Activated CD4-positive, alpha-beta T cell treated with anti-CD3 and anti-CD28 coated beads, Interleukin-2, amount 10 ng/mL, durations not matched to agents 24 days and 14 days (primary cell): ENCODE data around the gene FBXO7. TPM values are rescaled to one million over a fixed set of nuclear protein-coding genes. Genes with fewer than 3 reads are reported as not detected.

ENCODE experiments used
- DNase-seq: peaks from one replicate; pipeline ENCODE4 v3.0.0; 2022
- H3K27ac Mint-ChIP-seq: one replicate; pipeline ENCODE4 v1.8.0; 2022; ENCODE audit warnings: mild to moderate bottlenecking, mixed read lengths
- H3K27me3 Mint-ChIP-seq: one replicate; pipeline ENCODE4 v1.8.0; 2022; ENCODE audit warnings: mixed read lengths
- H3K36me3 Mint-ChIP-seq: one replicate; pipeline ENCODE4 v1.8.0; 2022; ENCODE audit warnings: low read depth, mild to moderate bottlenecking, mixed read lengths
- H3K4me1 Mint-ChIP-seq: one replicate; pipeline ENCODE4 v1.8.0; 2021; ENCODE audit warnings: mixed read lengths
- H3K4me3 Mint-ChIP-seq: one replicate; pipeline ENCODE4 v1.8.0; 2022; ENCODE audit warnings: mild to moderate bottlenecking, moderate library complexity, mixed read lengths
- H3K9me3 Mint-ChIP-seq: one replicate; pipeline ENCODE4 v1.8.0; 2021; ENCODE audit warnings: mixed read lengths
- intact Hi-C: fragments of 100-400 bp; cut with micrococcal nuclease; formaldehyde crosslinking; loops from one replicate; pipeline ENCODE4 v1.15.1; 2023
- total RNA-seq: library from RNA; stranded (reverse); gene quantifications from 2 replicates; pipeline ENCODE4 v1.2.3, GENCODE V29; 2022

FBXO7 gene
- total RNA-seq, 1 donor from 2014 or later: 95.6 TPM

DNA sequence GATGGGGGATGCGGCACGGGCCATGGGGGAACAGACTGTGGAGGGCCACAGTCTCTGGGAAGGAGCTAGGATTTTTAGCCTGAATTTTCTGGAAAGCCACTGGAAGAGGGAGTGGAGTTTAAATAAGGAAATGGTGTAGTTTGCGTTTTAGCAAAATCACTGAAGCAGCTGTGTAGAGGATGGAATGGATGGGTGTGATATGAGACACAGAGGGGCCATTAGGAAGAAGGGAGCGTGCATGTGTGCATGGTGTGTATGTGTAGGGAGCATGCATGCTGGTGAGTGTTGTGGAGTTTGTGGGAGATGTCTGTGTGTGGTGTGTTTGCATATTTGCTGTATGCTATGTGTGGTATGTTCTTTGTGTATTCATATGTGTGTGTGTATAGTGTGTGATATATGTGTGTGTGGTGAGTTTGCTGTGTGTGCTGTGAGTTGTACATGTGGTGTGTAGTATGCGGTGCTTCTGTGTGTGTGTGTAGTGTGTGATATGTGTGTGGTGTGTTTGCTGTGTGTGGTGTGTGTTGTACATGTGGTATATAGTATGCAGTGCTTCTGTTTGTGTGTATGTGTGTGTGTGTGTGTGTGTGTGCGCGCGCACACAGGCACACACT is 67.6 kb downstream of the FBXO7 start:
- Mint-ChIP-seq H3K9me3 (no peaks in the 10 kb centered on the region), H3K36me3 (no peaks in the 10 kb centered on the region), H3K27me3 (peaks cover 7% of the 10 kb centered on the region), H3K4me3 (no peak overlapping the region), H3K27ac (no peak overlapping the region), H3K4me1 (peaks cover 2% of the 10 kb centered on the region)
- intact Hi-C loops: no loop called here
- DNase-seq: no peak

DNA sequence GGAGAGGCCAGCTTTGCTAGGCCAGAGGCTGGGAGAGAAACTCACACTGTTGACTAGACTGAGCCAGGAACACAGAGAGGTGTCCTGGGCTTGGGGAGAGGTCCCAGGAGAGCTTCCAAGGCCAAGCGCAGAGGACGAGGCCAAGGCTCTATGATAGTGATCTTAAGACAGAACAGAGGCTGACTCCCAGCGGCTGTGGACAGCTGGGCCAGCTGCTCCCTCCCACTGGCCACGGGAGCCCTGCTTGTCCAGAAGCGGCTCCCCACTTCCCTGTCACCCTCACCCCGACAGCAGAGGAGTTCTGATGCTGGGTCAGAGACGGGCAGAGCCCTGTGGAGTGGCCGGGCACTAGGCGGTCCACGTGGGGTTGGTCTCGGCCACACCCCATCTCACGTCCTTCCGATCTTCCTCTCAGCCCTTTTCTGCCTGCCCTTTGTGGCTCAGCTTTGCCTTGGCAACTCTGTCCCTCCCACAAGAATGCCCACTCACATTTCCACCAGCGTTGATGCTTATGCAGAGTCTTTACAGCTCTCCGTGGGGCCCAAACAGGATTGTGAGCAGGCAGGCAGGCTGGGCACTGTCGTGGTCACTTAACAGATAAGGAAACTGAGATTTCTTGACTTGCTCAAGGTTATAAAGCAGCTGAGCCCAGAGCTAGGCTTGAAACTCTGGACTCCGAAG is 68.2 kb downstream of the FBXO7 start:
- intact Hi-C loops: no loop called here
- Mint-ChIP-seq H3K27me3 (peaks cover 7% of the 10 kb centered on the region), H3K4me1 (peaks cover 2% of the 10 kb centered on the region), H3K9me3 (no peaks in the 10 kb centered on the region), H3K27ac (no peak overlapping the region), H3K4me3 (no peak overlapping the region), H3K36me3 (no peaks in the 10 kb centered on the region)
- no peak for DNase-seq

DNA sequence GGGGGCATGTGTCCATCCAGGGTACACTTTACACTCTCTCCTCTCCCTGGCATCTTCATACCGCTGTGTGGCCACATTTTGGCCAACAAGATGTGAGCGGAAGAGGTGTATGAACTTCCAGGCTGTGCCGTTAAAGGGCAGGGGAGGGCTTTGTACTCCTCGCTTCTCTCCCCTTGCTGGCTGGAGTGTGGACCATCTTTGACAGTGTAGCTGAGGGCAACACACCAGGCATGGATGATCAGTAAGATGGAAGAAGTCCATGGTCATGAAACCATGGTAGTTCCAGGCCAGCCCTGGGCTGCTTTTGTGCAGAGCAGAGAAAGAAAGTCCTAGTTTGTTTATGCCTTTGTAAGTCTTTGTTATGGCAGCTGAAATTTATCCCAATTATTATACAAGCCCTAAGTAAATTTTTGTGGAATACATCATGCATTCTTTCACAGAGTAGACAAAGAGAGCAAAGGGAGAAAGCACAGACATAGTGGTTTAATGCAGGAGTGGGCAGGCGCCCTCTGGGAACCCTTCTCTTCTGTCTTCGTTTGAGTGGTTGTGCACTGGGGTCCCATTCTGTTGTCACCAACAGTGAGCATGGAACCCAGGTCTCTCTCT is 70.4 kb downstream of the FBXO7 start:
- no peaks in the 10 kb centered on the region for H3K4me1 Mint-ChIP-seq
- H3K27me3 Mint-ChIP-seq: no peaks in the 10 kb centered on the region

DNA sequence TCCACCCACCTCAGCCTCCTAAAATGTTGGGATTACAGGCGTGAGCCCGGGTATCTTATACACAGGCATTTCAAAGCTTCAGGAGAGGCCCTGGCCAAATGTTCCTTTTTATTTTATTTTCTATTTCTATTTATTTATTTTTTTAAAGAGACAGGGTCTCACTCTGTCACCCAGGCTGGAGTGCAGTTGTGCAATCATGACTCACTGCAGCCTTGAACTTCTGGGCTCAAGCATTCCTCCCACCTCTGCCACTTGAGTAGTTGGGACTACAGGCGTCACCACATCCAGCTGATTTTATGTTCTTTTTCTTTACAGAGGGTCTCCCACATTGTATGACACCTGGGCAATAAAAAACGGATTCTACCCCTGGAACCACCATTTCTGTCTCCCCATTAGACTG is 71.2 kb downstream of the FBXO7 start:
- no peak for DNase-seq
- H3K4me1 Mint-ChIP-seq: no peaks in the 10 kb centered on the region
- H3K4me3 Mint-ChIP-seq: no peak overlapping the region
- H3K9me3 Mint-ChIP-seq: no peaks in the 10 kb centered on the region
- intact Hi-C loops: no loop called here
- no peaks in the 10 kb centered on the region for H3K36me3 Mint-ChIP-seq
- H3K27ac Mint-ChIP-seq: no peak overlapping the region
- no peaks in the 10 kb centered on the region for H3K27me3 Mint-ChIP-seq

More for the DNA sequence above, 70.4 kb downstream of the FBXO7 start:
- H3K36me3 Mint-ChIP-seq: no peaks in the 10 kb centered on the region
- H3K4me3 Mint-ChIP-seq: no peak overlapping the region
- no peaks in the 10 kb centered on the region for H3K9me3 Mint-ChIP-seq
- intact Hi-C loops: no loop called here
- no peak for DNase-seq
- no peak overlapping the region for H3K27ac Mint-ChIP-seq

DNA sequence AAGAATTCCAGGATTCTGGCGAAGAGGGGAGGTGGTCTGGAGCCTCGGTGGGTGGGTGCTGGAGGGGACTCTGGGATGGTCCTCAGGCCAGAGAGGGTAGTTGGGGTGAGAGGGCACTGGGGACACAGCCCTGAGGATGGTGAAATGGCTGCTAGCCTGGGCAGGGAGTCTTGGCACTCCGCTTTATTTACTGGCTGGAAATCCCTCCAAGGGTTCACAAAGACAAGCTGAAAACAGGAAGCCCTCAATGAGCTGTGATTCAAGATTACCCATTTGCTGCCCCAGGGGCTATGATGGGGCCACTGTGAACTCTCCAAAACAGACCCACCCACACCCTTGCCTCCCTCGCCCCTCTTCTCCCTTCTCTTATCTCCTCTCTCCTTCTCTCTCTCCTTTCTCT is 71.9 kb downstream of the FBXO7 start:
- no peak for DNase-seq
- Mint-ChIP-seq H3K9me3 (no peaks in the 10 kb centered on the region), H3K36me3 (no peaks in the 10 kb centered on the region), H3K4me3 (no peak overlapping the region), H3K27ac (no peak overlapping the region), H3K27me3 (no peaks in the 10 kb centered on the region), H3K4me1 (no peaks in the 10 kb centered on the region)
- intact Hi-C loops: no loop called here

DNA sequence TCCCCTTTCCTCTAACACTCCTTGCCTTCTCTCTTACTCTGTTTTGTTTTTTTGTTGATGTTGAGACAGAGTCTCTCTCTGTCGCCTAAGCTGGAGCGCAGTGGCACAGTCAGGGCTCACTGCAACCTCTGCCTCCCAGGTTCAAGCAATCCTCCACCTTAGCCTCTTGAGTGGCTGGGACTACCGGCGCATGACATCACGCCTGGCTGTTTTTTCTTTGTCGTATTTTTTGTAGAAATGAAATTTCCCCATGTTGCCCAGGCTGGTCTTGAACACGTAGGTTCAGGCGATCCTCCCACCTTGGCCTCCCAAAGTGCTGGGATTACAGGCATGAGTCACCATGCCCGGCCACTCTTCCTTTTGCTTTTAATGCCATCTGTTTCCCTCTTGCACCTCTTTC is 72.3 kb downstream of the FBXO7 start:
- Mint-ChIP-seq H3K27ac (no peak overlapping the region), H3K4me1 (no peaks in the 10 kb centered on the region), H3K9me3 (no peaks in the 10 kb centered on the region), H3K27me3 (no peaks in the 10 kb centered on the region), H3K4me3 (no peak overlapping the region), H3K36me3 (no peaks in the 10 kb centered on the region)
- intact Hi-C loops: no loop called here
- DNase-seq: no peak

DNA sequence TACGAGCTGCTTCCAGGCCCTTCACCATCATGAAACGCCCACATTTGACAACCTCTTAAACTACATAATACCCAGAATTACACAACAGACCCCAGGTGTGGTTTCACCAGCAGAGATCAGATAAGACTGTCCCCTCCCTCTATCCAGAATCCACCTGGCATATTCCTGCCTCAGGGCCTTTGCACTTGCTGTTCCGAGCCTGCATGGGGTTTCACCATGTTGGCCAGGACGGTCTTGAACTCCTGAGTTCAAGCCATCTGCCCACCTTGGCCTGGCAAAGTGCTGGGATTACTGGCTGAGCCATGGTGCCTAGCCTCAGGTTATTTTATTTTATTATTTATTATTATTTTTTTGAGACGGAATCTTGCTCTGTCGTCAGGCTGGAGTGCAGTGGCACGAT is 73.4 kb downstream of the FBXO7 start:
- DNase-seq: no peak
- no peaks in the 10 kb centered on the region for H3K9me3 Mint-ChIP-seq
- no peaks in the 10 kb centered on the region for H3K4me1 Mint-ChIP-seq
- no peak overlapping the region for H3K4me3 Mint-ChIP-seq
- H3K27me3 Mint-ChIP-seq: no peaks in the 10 kb centered on the region
- H3K27ac Mint-ChIP-seq: no peak overlapping the region
- intact Hi-C loops: no loop called here
- H3K36me3 Mint-ChIP-seq: no peaks in the 10 kb centered on the region

Other genes with a start within 250 kb of the FBXO7 start
- gene SLC5A4, start 219.5 kb upstream of the FBXO7 start, total RNA-seq: not detected in 2 replicates
- not detected in 2 replicates for gene RFPL3, start 116.9 kb upstream of the FBXO7 start, total RNA-seq
- gene RTCB, start 62.6 kb upstream of the FBXO7 start, total RNA-seq: 104 and 105 TPM in 2 replicates
- not detected in 2 replicates for gene BPIFC, start 10.4 kb upstream of the FBXO7 start, total RNA-seq